Stimulated activated naive CD8-positive, alpha-beta T cell treated with anti-CD3 and anti-CD28 coated beads, Interleukin-15, Interleukin-2, amounts not matched to agents 100 ng/mL and 50 ng/mL, for 24 hours (primary cell): Measurements from ENCODE around the gene ARHGAP40.
A peak's percentile ranks its signal among the peaks of the same experiment; 100 is the strongest.
"Not testable (repeated sequence)": the region's sequence is repeated elsewhere in the genome, so short reads cannot be mapped to it uniquely, and the experiment has no call there.

Experiments used
- H3K27ac Mint-ChIP-seq: one replicate; pipeline ENCODE4 v1.8.0; 2021; ENCODE audit warnings: mild to moderate bottlenecking, mixed read lengths
- H3K27me3 Mint-ChIP-seq: one replicate; pipeline ENCODE4 v1.8.0; 2021; ENCODE audit warnings: mixed read lengths
- H3K36me3 Mint-ChIP-seq: one replicate; pipeline ENCODE4 v1.8.0; 2021; ENCODE audit warnings: low read depth, mixed read lengths
- H3K4me1 Mint-ChIP-seq: one replicate; pipeline ENCODE4 v1.8.0; 2021; ENCODE audit warnings: low read depth, mixed read lengths
- H3K4me3 Mint-ChIP-seq: one replicate; pipeline ENCODE4 v1.8.0; 2021; ENCODE audit warnings: mild to moderate bottlenecking, mixed read lengths
- H3K9me3 Mint-ChIP-seq: one replicate; pipeline ENCODE4 v1.8.0; 2021; ENCODE audit warnings: mixed read lengths

The ARHGAP40 gene

GRCh38 chr20:38581013-38581412 lies 20.6 kb upstream of the ARHGAP40 start, which contains the start of gene ADIG:
TSS of gene ADIG (plus strand) at chr20:38581197. CDS start at chr20:38581251, 54 bp downstream.
- Mint-ChIP-seq H3K36me3 (peaks cover 4% of the 10 kb centered on the region), H3K27me3 (no peaks in the 10 kb centered on the region), H3K4me3 (no peak within 1 kb of the TSS), H3K4me1 (no peaks in the 10 kb centered on the region), H3K9me3 (no peaks in the 10 kb centered on the region), H3K27ac (peak within 1 kb of the TSS; percentile 58)

GRCh38 chr20:38581830-38582358 lies 19.7 kb upstream of the ARHGAP40 start:
- no peaks in the 10 kb centered on the region for H3K4me1 Mint-ChIP-seq
- no peak overlapping the region for H3K4me3 Mint-ChIP-seq
- H3K27me3 Mint-ChIP-seq: no peaks in the 10 kb centered on the region
- H3K9me3 Mint-ChIP-seq: no peaks in the 10 kb centered on the region
- no peaks in the 10 kb centered on the region for H3K36me3 Mint-ChIP-seq
- no peak overlapping the region for H3K27ac Mint-ChIP-seq

GRCh38 chr20:38583306-38583705 lies 18.3 kb upstream of the ARHGAP40 start:
- Mint-ChIP-seq H3K27ac (no peak overlapping the region), H3K9me3 (no peaks in the 10 kb centered on the region), H3K27me3 (no peaks in the 10 kb centered on the region), H3K36me3 (no peaks in the 10 kb centered on the region), H3K4me3 (no peak overlapping the region), H3K4me1 (no peaks in the 10 kb centered on the region)

GRCh38 chr20:38584099-38584763 lies 17.4 kb upstream of the ARHGAP40 start:
- Mint-ChIP-seq H3K4me3 (no peak overlapping the region), H3K9me3 (no peaks in the 10 kb centered on the region), H3K36me3 (no peaks in the 10 kb centered on the region), H3K4me1 (no peaks in the 10 kb centered on the region), H3K27me3 (no peaks in the 10 kb centered on the region), H3K27ac (no peak overlapping the region)

- Mint-ChIP-seq H3K4me3 (no peak overlapping the region), H3K9me3 (no peaks in the 10 kb centered on the region), H3K27ac (no peak overlapping the region), H3K27me3 (no peaks in the 10 kb centered on the region), H3K36me3 (no peaks in the 10 kb centered on the region), H3K4me1 (no peaks in the 10 kb centered on the region)
Observed at GRCh38 chr20:38585404-38586180, 16.0 kb upstream of the ARHGAP40 start.

GRCh38 chr20:38586181-38586525 lies 15.5 kb upstream of the ARHGAP40 start:
- Mint-ChIP-seq H3K4me3 (no peak overlapping the region), H3K36me3 (no peaks in the 10 kb centered on the region), H3K4me1 (no peaks in the 10 kb centered on the region), H3K27ac (no peak overlapping the region), H3K27me3 (no peaks in the 10 kb centered on the region), H3K9me3 (no peaks in the 10 kb centered on the region)

- no peak overlapping the region for H3K27ac Mint-ChIP-seq
- H3K36me3 Mint-ChIP-seq: no peaks in the 10 kb centered on the region
- H3K4me3 Mint-ChIP-seq: no peak overlapping the region
- H3K9me3 Mint-ChIP-seq: no peaks in the 10 kb centered on the region
- H3K27me3 Mint-ChIP-seq: no peaks in the 10 kb centered on the region
- no peaks in the 10 kb centered on the region for H3K4me1 Mint-ChIP-seq
Observed at GRCh38 chr20:38588303-38588702, 13.3 kb upstream of the ARHGAP40 start.

GRCh38 chr20:38589351-38589750 lies 12.3 kb upstream of the ARHGAP40 start:
- no peaks in the 10 kb centered on the region for H3K4me1 Mint-ChIP-seq
- H3K27ac Mint-ChIP-seq: no peak overlapping the region

GRCh38 chr20:38589967-38590675 lies 11.5 kb upstream of the ARHGAP40 start:
- Mint-ChIP-seq H3K36me3 (no peaks in the 10 kb centered on the region), H3K4me1 (no peaks in the 10 kb centered on the region), H3K9me3 (no peaks in the 10 kb centered on the region), H3K27ac (no peak overlapping the region), H3K27me3 (no peaks in the 10 kb centered on the region), H3K4me3 (no peak overlapping the region)

More at GRCh38 chr20:38589351-38589750, 12.3 kb upstream of the ARHGAP40 start:
- H3K4me3 Mint-ChIP-seq: no peak overlapping the region
- no peaks in the 10 kb centered on the region for H3K27me3 Mint-ChIP-seq
- no peaks in the 10 kb centered on the region for H3K36me3 Mint-ChIP-seq
- H3K9me3 Mint-ChIP-seq: no peaks in the 10 kb centered on the region

GRCh38 chr20:38590676-38591473 lies 10.7 kb upstream of the ARHGAP40 start:
- no peaks in the 10 kb centered on the region for H3K27me3 Mint-ChIP-seq
- no peaks in the 10 kb centered on the region for H3K36me3 Mint-ChIP-seq
- H3K9me3 Mint-ChIP-seq: no peaks in the 10 kb centered on the region
- H3K4me3 Mint-ChIP-seq: no peak overlapping the region
- no peak overlapping the region for H3K27ac Mint-ChIP-seq
- no peaks in the 10 kb centered on the region for H3K4me1 Mint-ChIP-seq

- no peak overlapping the region for H3K27ac Mint-ChIP-seq
- no peaks in the 10 kb centered on the region for H3K27me3 Mint-ChIP-seq
- no peaks in the 10 kb centered on the region for H3K9me3 Mint-ChIP-seq
- no peaks in the 10 kb centered on the region for H3K4me1 Mint-ChIP-seq
- H3K36me3 Mint-ChIP-seq: no peaks in the 10 kb centered on the region
- H3K4me3 Mint-ChIP-seq: no peak overlapping the region
Observed at GRCh38 chr20:38591474-38592410, 9.9 kb upstream of the ARHGAP40 start.

- not testable (repeated sequence) for H3K9me3 Mint-ChIP-seq, H3K27me3 Mint-ChIP-seq, H3K4me1 Mint-ChIP-seq, H3K4me3 Mint-ChIP-seq, H3K27ac Mint-ChIP-seq, H3K36me3 Mint-ChIP-seq
Observed at GRCh38 chr20:38592411-38592790, 9.2 kb upstream of the ARHGAP40 start.

- H3K9me3 Mint-ChIP-seq, H3K36me3 Mint-ChIP-seq, H3K4me1 Mint-ChIP-seq, H3K27ac Mint-ChIP-seq, H3K4me3 Mint-ChIP-seq: not testable (repeated sequence)
- H3K27me3 Mint-ChIP-seq: peaks cover 12% of the 10 kb centered on the region
Observed at GRCh38 chr20:38594281-38594680, 7.3 kb upstream of the ARHGAP40 start.

GRCh38 chr20:38595886-38596285 lies 5.7 kb upstream of the ARHGAP40 start:
- peaks cover 21% of the 10 kb centered on the region for H3K27me3 Mint-ChIP-seq
- not testable (repeated sequence) for H3K36me3 Mint-ChIP-seq, H3K4me3 Mint-ChIP-seq, H3K9me3 Mint-ChIP-seq, H3K4me1 Mint-ChIP-seq, H3K27ac Mint-ChIP-seq
